Measurements from ENCODE around the gene MARK4.
A peak's percentile ranks its signal among the peaks of the same experiment; 100 is the strongest.
"Not testable (repeated sequence)": the region's sequence is repeated elsewhere in the genome, so short reads cannot be mapped to it uniquely, and the experiment has no call there.

MARK4 gene

GRCh38 chr19:45222724-45223123 lies 28.3 kb upstream of the MARK4 start:
- POLR2A ChIA-PET = interaction anchor here (0.7 kb wide), 1 partner anchor 328 kb away, joined by 3 read pairs; no protein-coding TSS in a partner anchor
- DNase-seq = no peak
- Histone ChIP-seq H3K4me1 (ENCODE audit: control extremely low read depth in 1 of 4, control insufficient read depth in 4 of 4, insufficient read depth in 4 of 4, low read length in 3 of 4) (no peaks in the 10 kb centered on the region), H3K27ac (ENCODE audit: insufficient read depth in 1 of 2, low read depth in 1 of 2, low read length in 2 of 2, poor library complexity in 1 of 2, severe bottlenecking in 2 of 2) (no peak overlapping the region), H3K4me3 (ENCODE audit: control insufficient read depth in 1 of 7, extremely low read depth in 1 of 7, insufficient read depth in 4 of 7, low read depth in 2 of 7, low read length in 6 of 7) (no peak overlapping the region), H3K9me3 (ENCODE audit: control extremely low read depth in 1 of 5, control insufficient read depth in 4 of 5, insufficient read depth in 2 of 5, low read depth in 1 of 5, low read length in 4 of 5) (no peaks in the 10 kb centered on the region), H3K27me3 (replicated peaks in 2 of 5; ENCODE audit: control insufficient read depth in 4 of 5, insufficient read depth in 5 of 5, low read length in 4 of 5) (peaks cover 0 to 13% (median 5%) of the 10 kb centered on the region in 5 experiments), H3K36me3 (ENCODE audit: control insufficient read depth in 4 of 4, insufficient read depth in 4 of 4, low read length in 3 of 4) (no peaks in the 10 kb centered on the region)
- WGBS (ENCODE audit: insufficient coverage) = 100% methylated on average over 2 of the region's 6 CpGs
- CTCF ChIA-PET = no interaction called here

- peaks cover 0 to 3% (median 0%) of the 10 kb centered on the region in 5 experiments for H3K27me3 ChIP-seq (replicated peaks in 2 of 5; ENCODE audit: control insufficient read depth in 4 of 5, insufficient read depth in 5 of 5, low read length in 4 of 5)
- DNase-seq = no peak
- 96% methylated on average over 4 of the region's 5 CpGs for WGBS (ENCODE audit: insufficient coverage)
- CTCF ChIA-PET = interaction anchor here (0.6 to 1.1 kb wide), 2 partner anchors 20 to 1673 kb away, joined by 3 read pairs; no protein-coding TSS in a partner anchor
- H3K36me3 ChIP-seq (ENCODE audit: control insufficient read depth in 4 of 4, insufficient read depth in 4 of 4, low read length in 3 of 4) = no peaks in the 10 kb centered on the region
- no peaks in the 10 kb centered on the region for H3K4me1 ChIP-seq (ENCODE audit: control extremely low read depth in 1 of 4, control insufficient read depth in 4 of 4, insufficient read depth in 4 of 4, low read length in 3 of 4)
- H3K4me3 ChIP-seq (ENCODE audit: control insufficient read depth in 1 of 7, extremely low read depth in 1 of 7, insufficient read depth in 4 of 7, low read depth in 2 of 7, low read length in 6 of 7) = no peak overlapping the region
- no peaks in the 10 kb centered on the region for H3K9me3 ChIP-seq (ENCODE audit: control extremely low read depth in 1 of 5, control insufficient read depth in 4 of 5, insufficient read depth in 2 of 5, low read depth in 1 of 5, low read length in 4 of 5)
- POLR2A ChIA-PET = no interaction called here
- no peak overlapping the region for H3K27ac ChIP-seq (ENCODE audit: insufficient read depth in 1 of 2, low read depth in 1 of 2, low read length in 2 of 2, poor library complexity in 1 of 2, severe bottlenecking in 2 of 2)
Observed at GRCh38 chr19:45223879-45224278, 27.2 kb upstream of the MARK4 start.

- H3K9me3 ChIP-seq (ENCODE audit: control extremely low read depth in 1 of 5, control insufficient read depth in 4 of 5, insufficient read depth in 2 of 5, low read depth in 1 of 5, low read length in 4 of 5) = no peaks in the 10 kb centered on the region
- POLR2A ChIA-PET = no interaction called here
- H3K36me3 ChIP-seq (ENCODE audit: control insufficient read depth in 4 of 4, insufficient read depth in 4 of 4, low read length in 3 of 4) = no peaks in the 10 kb centered on the region
- no peaks in the 10 kb centered on the region for H3K27me3 ChIP-seq (replicated peaks in 2 of 5; ENCODE audit: control insufficient read depth in 4 of 5, insufficient read depth in 5 of 5, low read length in 4 of 5)
- no peaks in the 10 kb centered on the region for H3K4me1 ChIP-seq (ENCODE audit: control extremely low read depth in 1 of 4, control insufficient read depth in 4 of 4, insufficient read depth in 4 of 4, low read length in 3 of 4)
- DNase-seq = no peak
- no peak overlapping the region for H3K27ac ChIP-seq (ENCODE audit: insufficient read depth in 1 of 2, low read depth in 1 of 2, low read length in 2 of 2, poor library complexity in 1 of 2, severe bottlenecking in 2 of 2)
- no peak overlapping the region for H3K4me3 ChIP-seq (ENCODE audit: control insufficient read depth in 1 of 7, extremely low read depth in 1 of 7, insufficient read depth in 4 of 7, low read depth in 2 of 7, low read length in 6 of 7)
- CTCF ChIA-PET = interaction anchor here (1.1 kb wide), 1 partner anchor 20 kb away, joined by 3 read pairs; no protein-coding TSS in a partner anchor
- 85% methylated on average over 9 of the region's 11 CpGs for WGBS (ENCODE audit: insufficient coverage)
Observed at GRCh38 chr19:45224645-45225044, 26.4 kb upstream of the MARK4 start.

GRCh38 chr19:45229056-45229455 lies 22.0 kb upstream of the MARK4 start:
- DNase-seq; H3K27ac ChIP-seq (ENCODE audit: insufficient read depth in 1 of 2, low read depth in 1 of 2, low read length in 2 of 2, poor library complexity in 1 of 2, severe bottlenecking in 2 of 2); H3K4me3 ChIP-seq (ENCODE audit: control insufficient read depth in 1 of 7, extremely low read depth in 1 of 7, insufficient read depth in 4 of 7, low read depth in 2 of 7, low read length in 6 of 7); H3K27me3 ChIP-seq (replicated peaks in 2 of 5; ENCODE audit: control insufficient read depth in 4 of 5, insufficient read depth in 5 of 5, low read length in 4 of 5); POLR2A ChIA-PET; H3K9me3 ChIP-seq (ENCODE audit: control extremely low read depth in 1 of 5, control insufficient read depth in 4 of 5, insufficient read depth in 2 of 5, low read depth in 1 of 5, low read length in 4 of 5); H3K4me1 ChIP-seq (ENCODE audit: control extremely low read depth in 1 of 4, control insufficient read depth in 4 of 4, insufficient read depth in 4 of 4, low read length in 3 of 4); H3K36me3 ChIP-seq (ENCODE audit: control insufficient read depth in 4 of 4, insufficient read depth in 4 of 4, low read length in 3 of 4): not testable (repeated sequence)
- CTCF ChIA-PET = interaction anchor here (1.4 to 1.7 kb wide), 2 partner anchors 10 to 46 kb away, joined by 3 to 4 read pairs; no protein-coding TSS in a partner anchor
- no CpG with 5 or more reads among the region's 2 CpGs for WGBS (ENCODE audit: insufficient coverage)

- 100% methylated on average over 3 of the region's 3 CpGs for WGBS (ENCODE audit: insufficient coverage)
- peaks cover 0 to 3% (median 0%) of the 10 kb centered on the region in 5 experiments for H3K9me3 ChIP-seq (ENCODE audit: control extremely low read depth in 1 of 5, control insufficient read depth in 4 of 5, insufficient read depth in 2 of 5, low read depth in 1 of 5, low read length in 4 of 5)
- ChIA-PET POLR2A (no interaction called here), CTCF (interaction anchor here (0.6 kb wide), 1 partner anchor 349 kb away, joined by 3 read pairs; no protein-coding TSS in a partner anchor)
- peaks cover 0 to 20% (median 3%) of the 10 kb centered on the region in 5 experiments for H3K27me3 ChIP-seq (replicated peaks in 2 of 5; ENCODE audit: control insufficient read depth in 4 of 5, insufficient read depth in 5 of 5, low read length in 4 of 5)
- H3K36me3 ChIP-seq (ENCODE audit: control insufficient read depth in 4 of 4, insufficient read depth in 4 of 4, low read length in 3 of 4) = no peaks in the 10 kb centered on the region
- H3K4me1 ChIP-seq (ENCODE audit: control extremely low read depth in 1 of 4, control insufficient read depth in 4 of 4, insufficient read depth in 4 of 4, low read length in 3 of 4) = peaks cover 0 to 11% (median 9%) of the 10 kb centered on the region in 4 experiments
- H3K4me3 ChIP-seq (ENCODE audit: control insufficient read depth in 1 of 7, extremely low read depth in 1 of 7, insufficient read depth in 4 of 7, low read depth in 2 of 7, low read length in 6 of 7) = no peak overlapping the region
- DNase-seq = no peak
- no peak overlapping the region for H3K27ac ChIP-seq (ENCODE audit: insufficient read depth in 1 of 2, low read depth in 1 of 2, low read length in 2 of 2, poor library complexity in 1 of 2, severe bottlenecking in 2 of 2)
Observed at GRCh38 chr19:45231891-45232290, 19.2 kb upstream of the MARK4 start.

GRCh38 chr19:45234089-45234869 lies 16.8 kb upstream of the MARK4 start:
- POLR2A ChIA-PET = no interaction called here
- peaks cover 0 to 3% (median 0%) of the 10 kb centered on the region in 5 experiments for H3K9me3 ChIP-seq (ENCODE audit: control extremely low read depth in 1 of 5, control insufficient read depth in 4 of 5, insufficient read depth in 2 of 5, low read depth in 1 of 5, low read length in 4 of 5)
- DNase-seq = no peak
- H3K4me3 ChIP-seq (ENCODE audit: control insufficient read depth in 1 of 7, extremely low read depth in 1 of 7, insufficient read depth in 4 of 7, low read depth in 2 of 7, low read length in 6 of 7) = no peak overlapping the region
- no peak overlapping the region for H3K27ac ChIP-seq (ENCODE audit: insufficient read depth in 1 of 2, low read depth in 1 of 2, low read length in 2 of 2, poor library complexity in 1 of 2, severe bottlenecking in 2 of 2)
- peaks cover 0 to 11% (median 9%) of the 10 kb centered on the region in 4 experiments for H3K4me1 ChIP-seq (ENCODE audit: control extremely low read depth in 1 of 4, control insufficient read depth in 4 of 4, insufficient read depth in 4 of 4, low read length in 3 of 4)
- WGBS (ENCODE audit: insufficient coverage) = 77% methylated on average over 80 of the region's 93 CpGs
- H3K27me3 ChIP-seq (replicated peaks in 2 of 5; ENCODE audit: control insufficient read depth in 4 of 5, insufficient read depth in 5 of 5, low read length in 4 of 5) = peaks cover 0 to 20% (median 3%) of the 10 kb centered on the region in 5 experiments
- CTCF ChIA-PET = interaction anchor here (1.3 kb wide), 1 partner anchor 41 kb away, joined by 3 read pairs; no protein-coding TSS in a partner anchor
- H3K36me3 ChIP-seq (ENCODE audit: control insufficient read depth in 4 of 4, insufficient read depth in 4 of 4, low read length in 3 of 4) = no peaks in the 10 kb centered on the region

GRCh38 chr19:45235485-45235884 lies 15.6 kb upstream of the MARK4 start:
- peak in 1 of 3 donors; percentile 13 for DNase-seq
- WGBS (ENCODE audit: insufficient coverage) = 0% methylated on average over 2 of the region's 8 CpGs
- H3K36me3 ChIP-seq (ENCODE audit: control insufficient read depth in 4 of 4, insufficient read depth in 4 of 4, low read length in 3 of 4) = no peaks in the 10 kb centered on the region
- H3K4me3 ChIP-seq (ENCODE audit: control insufficient read depth in 1 of 7, extremely low read depth in 1 of 7, insufficient read depth in 4 of 7, low read depth in 2 of 7, low read length in 6 of 7) = peak overlapping the region in 3 of 7 experiments; percentile 11 to 42 (median 28)
- CTCF ChIA-PET = interaction anchor here (1.8 kb wide), 1 partner anchor 18 kb away, joined by 4 read pairs; no protein-coding TSS in a partner anchor
- POLR2A ChIA-PET = no interaction called here
- peaks cover 0 to 3% (median 0%) of the 10 kb centered on the region in 5 experiments for H3K9me3 ChIP-seq (ENCODE audit: control extremely low read depth in 1 of 5, control insufficient read depth in 4 of 5, insufficient read depth in 2 of 5, low read depth in 1 of 5, low read length in 4 of 5)
- peaks cover 0 to 20% (median 3%) of the 10 kb centered on the region in 5 experiments for H3K27me3 ChIP-seq (replicated peaks in 2 of 5; ENCODE audit: control insufficient read depth in 4 of 5, insufficient read depth in 5 of 5, low read length in 4 of 5)
- no peak overlapping the region for H3K27ac ChIP-seq (ENCODE audit: insufficient read depth in 1 of 2, low read depth in 1 of 2, low read length in 2 of 2, poor library complexity in 1 of 2, severe bottlenecking in 2 of 2)
- H3K4me1 ChIP-seq (ENCODE audit: control extremely low read depth in 1 of 4, control insufficient read depth in 4 of 4, insufficient read depth in 4 of 4, low read length in 3 of 4) = peaks cover 0 to 11% (median 9%) of the 10 kb centered on the region in 4 experiments
